ENCODE measurements around the gene HINT2. TPM values are rescaled to one million over a fixed set of nuclear protein-coding genes. Genes with fewer than 3 reads are reported as not detected.

HINT2 gene
- total RNA-seq, 1 donor from 2014 or later: 55.3 TPM

- intact Hi-C loops (cut with micrococcal nuclease): no loop called here
- DNase-seq (ENCODE audit: low spot score): no peak
- H3K27ac Mint-ChIP-seq: peak overlapping the region; percentile 25
- no peaks in the 10 kb centered on the region for H3K27me3 Mint-ChIP-seq (ENCODE audit: insufficient read depth)
- H3K9me3 Mint-ChIP-seq: no peaks in the 10 kb centered on the region
- peaks cover 5% of the 10 kb centered on the region for H3K36me3 Mint-ChIP-seq (ENCODE audit: low read depth)
- no peak overlapping the region for H3K4me3 Mint-ChIP-seq
- peaks cover 13% of the 10 kb centered on the region for H3K4me1 Mint-ChIP-seq (ENCODE audit: low read depth)
Observed at GRCh38 chr9:35774907-35775635, 39.8 kb downstream of the HINT2 start.

GRCh38 chr9:35771943-35772342, 42.9 kb downstream of the HINT2 start:
- no peaks in the 10 kb centered on the region for H3K27me3 Mint-ChIP-seq (ENCODE audit: insufficient read depth)
- no peaks in the 10 kb centered on the region for H3K9me3 Mint-ChIP-seq
- no peaks in the 10 kb centered on the region for H3K36me3 Mint-ChIP-seq (ENCODE audit: low read depth)
- intact Hi-C loops (cut with micrococcal nuclease): no loop called here
- H3K27ac Mint-ChIP-seq: no peak overlapping the region
- DNase-seq (ENCODE audit: low spot score): no peak
- H3K4me3 Mint-ChIP-seq: no peak overlapping the region
- H3K4me1 Mint-ChIP-seq (ENCODE audit: low read depth): peaks cover 13% of the 10 kb centered on the region

GRCh38 chr9:35771534-35771933, 43.3 kb downstream of the HINT2 start:
- Mint-ChIP-seq H3K4me1 (ENCODE audit: low read depth) (peaks cover 13% of the 10 kb centered on the region), H3K27me3 (ENCODE audit: insufficient read depth) (no peaks in the 10 kb centered on the region), H3K4me3 (no peak overlapping the region), H3K9me3 (no peaks in the 10 kb centered on the region), H3K36me3 (ENCODE audit: low read depth) (no peaks in the 10 kb centered on the region), H3K27ac (no peak overlapping the region)
- no peak for DNase-seq (ENCODE audit: low spot score)
- intact Hi-C loops (cut with micrococcal nuclease): no loop called here

- Mint-ChIP-seq H3K4me3 (no peak overlapping the region), H3K27ac (no peak overlapping the region), H3K4me1 (ENCODE audit: low read depth) (peaks cover 11% of the 10 kb centered on the region), H3K27me3 (ENCODE audit: insufficient read depth) (no peaks in the 10 kb centered on the region), H3K36me3 (ENCODE audit: low read depth) (no peaks in the 10 kb centered on the region), H3K9me3 (no peaks in the 10 kb centered on the region)
- no peak for DNase-seq (ENCODE audit: low spot score)
- intact Hi-C loops (cut with micrococcal nuclease): no loop called here
Observed at GRCh38 chr9:35771075-35771433, 43.8 kb downstream of the HINT2 start.

- no peak overlapping the region for H3K4me3 Mint-ChIP-seq
- no peaks in the 10 kb centered on the region for H3K9me3 Mint-ChIP-seq
- intact Hi-C loops (cut with micrococcal nuclease): no loop called here
- no peak overlapping the region for H3K27ac Mint-ChIP-seq
- no peaks in the 10 kb centered on the region for H3K4me1 Mint-ChIP-seq (ENCODE audit: low read depth)
- H3K27me3 Mint-ChIP-seq (ENCODE audit: insufficient read depth): no peaks in the 10 kb centered on the region
- H3K36me3 Mint-ChIP-seq (ENCODE audit: low read depth): no peaks in the 10 kb centered on the region
- no peak for DNase-seq (ENCODE audit: low spot score)
Observed at GRCh38 chr9:35769763-35770162, 45.1 kb downstream of the HINT2 start.

- no peak for DNase-seq (ENCODE audit: low spot score)
- no peak overlapping the region for H3K4me3 Mint-ChIP-seq
- no peak overlapping the region for H3K27ac Mint-ChIP-seq
- intact Hi-C loops (cut with micrococcal nuclease): no loop called here
- H3K9me3 Mint-ChIP-seq: no peaks in the 10 kb centered on the region
- no peaks in the 10 kb centered on the region for H3K27me3 Mint-ChIP-seq (ENCODE audit: insufficient read depth)
- no peaks in the 10 kb centered on the region for H3K36me3 Mint-ChIP-seq (ENCODE audit: low read depth)
- peaks cover under 1% of the 10 kb centered on the region for H3K4me1 Mint-ChIP-seq (ENCODE audit: low read depth)
Observed at GRCh38 chr9:35767458-35767857, 47.4 kb downstream of the HINT2 start.

- intact Hi-C loops (cut with micrococcal nuclease): no loop called here
- Mint-ChIP-seq H3K27ac (no peak overlapping the region), H3K36me3 (ENCODE audit: low read depth) (no peaks in the 10 kb centered on the region), H3K9me3 (no peaks in the 10 kb centered on the region), H3K4me1 (ENCODE audit: low read depth) (peaks cover 5% of the 10 kb centered on the region), H3K27me3 (ENCODE audit: insufficient read depth) (no peaks in the 10 kb centered on the region), H3K4me3 (no peak overlapping the region)
- DNase-seq (ENCODE audit: low spot score): no peak
Observed at GRCh38 chr9:35766997-35767396, 47.8 kb downstream of the HINT2 start.

GRCh38 chr9:35763803-35764202, 51.0 kb downstream of the HINT2 start:
- Mint-ChIP-seq H3K9me3 (no peaks in the 10 kb centered on the region), H3K36me3 (ENCODE audit: low read depth) (peaks cover 5% of the 10 kb centered on the region), H3K4me1 (ENCODE audit: low read depth) (peaks cover 28% of the 10 kb centered on the region), H3K27me3 (ENCODE audit: insufficient read depth) (no peaks in the 10 kb centered on the region), H3K4me3 (no peak overlapping the region), H3K27ac (no peak overlapping the region)
- no peak for DNase-seq (ENCODE audit: low spot score)
- intact Hi-C loops (cut with micrococcal nuclease): no loop called here

GRCh38 chr9:35763181-35763580, 51.7 kb downstream of the HINT2 start:
- no peak for DNase-seq (ENCODE audit: low spot score)
- no peaks in the 10 kb centered on the region for H3K9me3 Mint-ChIP-seq
- intact Hi-C loops (cut with micrococcal nuclease): no loop called here
- H3K27ac Mint-ChIP-seq: no peak overlapping the region
- no peaks in the 10 kb centered on the region for H3K27me3 Mint-ChIP-seq (ENCODE audit: insufficient read depth)
- H3K4me3 Mint-ChIP-seq: no peak overlapping the region
- H3K36me3 Mint-ChIP-seq (ENCODE audit: low read depth): peaks cover 8% of the 10 kb centered on the region
- peaks cover 34% of the 10 kb centered on the region for H3K4me1 Mint-ChIP-seq (ENCODE audit: low read depth)

Other genes with a start within 250 kb of the HINT2 start
- gene TESK1, start 209.8 kb downstream of the HINT2 start, total RNA-seq: 61.5 and 62.1 TPM in 2 replicates
- 8.3 and 9.6 TPM in 2 replicates for gene CD72, start 196.6 kb downstream of the HINT2 start, total RNA-seq
- gene SIT1, start 164.1 kb downstream of the HINT2 start, total RNA-seq: 86.6 and 90.5 TPM in 2 replicates
- 5,317 and 5,787 TPM in 2 replicates for gene RMRP, start 157.0 kb downstream of the HINT2 start, total RNA-seq
- gene CCDC107, start 156.8 kb downstream of the HINT2 start, total RNA-seq: 20.6 and 24.0 TPM in 2 replicates
- 7.9 and 8.8 TPM in 2 replicates for gene ARHGEF39, start 149.8 kb downstream of the HINT2 start, total RNA-seq
- gene CA9, start 141.1 kb downstream of the HINT2 start, total RNA-seq: 0.44 TPM in 1 of 2 replicates, not detected in the other
- 2.5 and 4.5 TPM in 2 replicates for gene TPM2, start 125.1 kb downstream of the HINT2 start, total RNA-seq
- 229 and 230 TPM in 2 replicates for gene TLN1, start 82.8 kb downstream of the HINT2 start, total RNA-seq
- 32.1 and 32.6 TPM in 2 replicates for gene CREB3, start 82.4 kb downstream of the HINT2 start, total RNA-seq
- 54.7 and 58.4 TPM in 2 replicates for gene GBA2, start 65.8 kb downstream of the HINT2 start, total RNA-seq
- 18.4 and 18.9 TPM in 2 replicates for gene RGP1, start 65.8 kb downstream of the HINT2 start, total RNA-seq
- gene MSMP, start 60.8 kb downstream of the HINT2 start, total RNA-seq: not detected in 2 replicates
- 9.3 and 10.4 TPM in 2 replicates for gene NPR2, start 23.5 kb downstream of the HINT2 start, total RNA-seq
- gene SPAG8, start 2.8 kb downstream of the HINT2 start, total RNA-seq: 0.66 and 1.0 TPM in 2 replicates
- not detected in 2 replicates for gene FAM221B, start 13.7 kb upstream of the HINT2 start, total RNA-seq
- gene TMEM8B, start 14.2 kb upstream of the HINT2 start, total RNA-seq: 1.7 and 1.9 TPM in 2 replicates
- not detected in 2 replicates for gene OR13J1, start 55.4 kb upstream of the HINT2 start, total RNA-seq
- not detected in 2 replicates for gene HRCT1, start 91.2 kb upstream of the HINT2 start, total RNA-seq
- not detected in 2 replicates for gene SPAAR, start 94.4 kb upstream of the HINT2 start, total RNA-seq
- not detected in 2 replicates for gene OR2S2, start 143.1 kb upstream of the HINT2 start, total RNA-seq
- gene RECK, start 221.9 kb upstream of the HINT2 start, total RNA-seq: 3.8 and 4.4 TPM in 2 replicates

Data from activated T-helper 1 cell treated with anti-CD3 and anti-CD28 coated beads, Interleukin-12 subunit alpha, Interleukin-12 subunit beta, Interleukin-2, Interleukin-4 antibody, amounts not matched to agents 30 ng/mL and 10 ng/mL and 1 ng/mL, durations not matched to agents 14 hours and 24 hours and 36 hours (primary cell).